OCI-LY3 (cell line): Measurements from ENCODE around the gene RAD51B.

Experiments
- H2AFZ ChIP-seq: fragments of 200-600, 300-600 bp; shearing (Covaris generic); 2 replicates; pipeline ENCODE4 v1.6.0; 2014; ENCODE audit warnings: antibody characterized with exemption, low read depth, low read length
- H3K27ac ChIP-seq: fragments of 200-600, 300-600 bp; sonication (generic); 2 replicates; pipeline ENCODE4 v1.5.1; 2014; ENCODE audit warnings: mild to moderate bottlenecking, low read length, moderate library complexity, mixed read lengths
- H3K27me3 ChIP-seq: fragments of 200-600, 300-600 bp; sonication (generic); 2 replicates; pipeline ENCODE4 v1.6.1; 2014; ENCODE audit warnings: low read depth, low read length, mixed read lengths
- H3K36me3 ChIP-seq: fragments of 200-600, 300-600 bp; sonication (generic); replicated peaks from 2 replicates; pipeline ENCODE3; 2014; ENCODE audit warnings: low read depth, low read length, mixed read lengths
- H3K4me1 ChIP-seq: fragments of 300-600, 200-600 bp; sonication (generic); 2 replicates; pipeline ENCODE4 v1.6.1; 2014; ENCODE audit warnings: low read length, mixed read lengths
- H3K4me2 ChIP-seq: fragments of 200-600, 300-600 bp; sonication (generic); 2 replicates; pipeline ENCODE4 v1.6.1; 2014; ENCODE audit warnings: low read length, mixed read lengths
- H3K4me3 ChIP-seq: fragments of 300-600, 200-600 bp; sonication (generic); 2 replicates; pipeline ENCODE4 v1.5.1; 2014; ENCODE audit warnings: antibody characterized with exemption, mild to moderate bottlenecking, low read length, moderate library complexity
- H3K79me2 ChIP-seq: fragments of 300-600, 200-600 bp; shearing (Covaris generic); 2 replicates; pipeline ENCODE4 v1.6.1; 2014; ENCODE audit warnings: mild to moderate bottlenecking, low read length, mixed read lengths
- H3K9ac ChIP-seq: fragments of 300-600, 200-600 bp; shearing (Covaris generic); 2 replicates; pipeline ENCODE4 v1.6.0; 2014; ENCODE audit warnings: mild to moderate bottlenecking, low read length, moderate library complexity
- H3K9me3 ChIP-seq: fragments of 200-600, 300-600 bp; shearing (Covaris generic); 2 replicates; pipeline ENCODE4 v1.6.1; 2014; ENCODE audit warnings: low read length, mixed read lengths; ENCODE audit not compliant: insufficient read depth
- H4K20me1 ChIP-seq: fragments of 200-600, 300-600 bp; sonication (generic); 2 replicates; pipeline ENCODE4 v1.6.1; 2016; ENCODE audit warnings: low read length, mixed read lengths; ENCODE audit not compliant: insufficient read depth
- EZH2phosphoT487 ChIP-seq: fragments of 200-600 bp; shearing (Covaris generic); IDR thresholded peaks from 2 replicates; pipeline ENCODE4 v1.6.1; 2018; ENCODE audit warnings: antibody characterized with exemption, mixed run types, low read depth
- TF ChIP-seq, protein P1 (sequence below): fragments of 200-600, 300-600 bp; sonication (generic); IDR thresholded peaks from 2 replicates; pipeline ENCODE4 v1.5.1; 2014; ENCODE audit warnings: antibody characterized with exemption, low read length, low read depth

Gene RAD51B

DNA sequence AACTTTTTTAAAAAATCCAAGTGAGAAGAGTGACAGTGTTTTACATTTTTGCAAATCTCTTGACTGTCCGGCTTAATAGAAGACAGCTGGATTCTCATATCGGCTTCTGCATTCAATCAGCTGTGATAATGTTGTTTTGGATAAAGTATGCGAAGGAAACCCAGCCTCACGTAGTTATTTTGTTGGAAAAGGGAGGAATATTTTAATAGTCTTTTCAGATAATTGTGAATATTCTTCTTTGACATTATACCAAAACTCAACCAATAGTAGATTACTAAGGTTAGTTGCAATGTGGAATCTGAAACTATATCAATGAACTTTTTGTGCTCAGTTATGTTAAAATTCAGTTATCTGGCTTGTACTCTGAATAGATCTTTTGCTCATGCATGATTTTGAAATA lies 696.8 kb downstream of the RAD51B start:
- H4K20me1 ChIP-seq, result no peaks in the 10 kb centered on the region
- peaks cover 59% of the 10 kb centered on the region for H3K4me1 ChIP-seq
- H3K9ac ChIP-seq, result no peak overlapping the region
- H3K4me3 ChIP-seq, result no peak overlapping the region
- no peaks in the 10 kb centered on the region for H3K9me3 ChIP-seq
- no peaks in the 10 kb centered on the region for H3K79me2 ChIP-seq
- no peak overlapping the region for H2AFZ ChIP-seq
- H3K4me2 ChIP-seq, result no peak overlapping the region
- H3K27me3 ChIP-seq, result no peaks in the 10 kb centered on the region
- no peaks in the 10 kb centered on the region for H3K36me3 ChIP-seq
- no peak for TF ChIP-seq EZH2phosphoT487
- TF ChIP-seq, protein P1, sequence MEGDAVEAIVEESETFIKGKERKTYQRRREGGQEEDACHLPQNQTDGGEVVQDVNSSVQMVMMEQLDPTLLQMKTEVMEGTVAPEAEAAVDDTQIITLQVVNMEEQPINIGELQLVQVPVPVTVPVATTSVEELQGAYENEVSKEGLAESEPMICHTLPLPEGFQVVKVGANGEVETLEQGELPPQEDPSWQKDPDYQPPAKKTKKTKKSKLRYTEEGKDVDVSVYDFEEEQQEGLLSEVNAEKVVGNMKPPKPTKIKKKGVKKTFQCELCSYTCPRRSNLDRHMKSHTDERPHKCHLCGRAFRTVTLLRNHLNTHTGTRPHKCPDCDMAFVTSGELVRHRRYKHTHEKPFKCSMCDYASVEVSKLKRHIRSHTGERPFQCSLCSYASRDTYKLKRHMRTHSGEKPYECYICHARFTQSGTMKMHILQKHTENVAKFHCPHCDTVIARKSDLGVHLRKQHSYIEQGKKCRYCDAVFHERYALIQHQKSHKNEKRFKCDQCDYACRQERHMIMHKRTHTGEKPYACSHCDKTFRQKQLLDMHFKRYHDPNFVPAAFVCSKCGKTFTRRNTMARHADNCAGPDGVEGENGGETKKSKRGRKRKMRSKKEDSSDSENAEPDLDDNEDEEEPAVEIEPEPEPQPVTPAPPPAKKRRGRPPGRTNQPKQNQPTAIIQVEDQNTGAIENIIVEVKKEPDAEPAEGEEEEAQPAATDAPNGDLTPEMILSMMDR, result no peak
- no peak overlapping the region for H3K27ac ChIP-seq

DNA sequence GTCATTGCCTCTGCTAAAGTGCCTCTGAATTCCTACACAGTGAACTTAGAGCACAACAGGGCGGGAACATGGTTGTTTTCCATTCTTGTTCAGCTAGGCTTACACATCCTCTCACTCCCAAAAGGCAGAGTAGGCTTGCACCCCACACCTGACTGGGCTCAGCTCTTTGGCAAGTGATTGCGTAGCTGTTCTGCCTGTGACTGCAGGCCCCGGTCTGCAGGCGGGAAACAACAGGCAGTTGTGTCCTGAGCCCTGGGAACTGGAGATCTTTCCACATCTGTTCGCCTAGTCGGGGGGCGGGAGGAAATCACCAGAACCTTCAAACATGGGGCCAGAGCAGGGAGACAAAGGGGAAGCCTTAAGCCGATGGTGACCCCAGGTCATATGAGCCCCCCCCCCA lies 698.6 kb downstream of the RAD51B start:
- TF ChIP-seq EZH2phosphoT487, result no peak
- TF ChIP-seq, protein P1, result no peak
- H3K9ac ChIP-seq, result no peak overlapping the region

DNA sequence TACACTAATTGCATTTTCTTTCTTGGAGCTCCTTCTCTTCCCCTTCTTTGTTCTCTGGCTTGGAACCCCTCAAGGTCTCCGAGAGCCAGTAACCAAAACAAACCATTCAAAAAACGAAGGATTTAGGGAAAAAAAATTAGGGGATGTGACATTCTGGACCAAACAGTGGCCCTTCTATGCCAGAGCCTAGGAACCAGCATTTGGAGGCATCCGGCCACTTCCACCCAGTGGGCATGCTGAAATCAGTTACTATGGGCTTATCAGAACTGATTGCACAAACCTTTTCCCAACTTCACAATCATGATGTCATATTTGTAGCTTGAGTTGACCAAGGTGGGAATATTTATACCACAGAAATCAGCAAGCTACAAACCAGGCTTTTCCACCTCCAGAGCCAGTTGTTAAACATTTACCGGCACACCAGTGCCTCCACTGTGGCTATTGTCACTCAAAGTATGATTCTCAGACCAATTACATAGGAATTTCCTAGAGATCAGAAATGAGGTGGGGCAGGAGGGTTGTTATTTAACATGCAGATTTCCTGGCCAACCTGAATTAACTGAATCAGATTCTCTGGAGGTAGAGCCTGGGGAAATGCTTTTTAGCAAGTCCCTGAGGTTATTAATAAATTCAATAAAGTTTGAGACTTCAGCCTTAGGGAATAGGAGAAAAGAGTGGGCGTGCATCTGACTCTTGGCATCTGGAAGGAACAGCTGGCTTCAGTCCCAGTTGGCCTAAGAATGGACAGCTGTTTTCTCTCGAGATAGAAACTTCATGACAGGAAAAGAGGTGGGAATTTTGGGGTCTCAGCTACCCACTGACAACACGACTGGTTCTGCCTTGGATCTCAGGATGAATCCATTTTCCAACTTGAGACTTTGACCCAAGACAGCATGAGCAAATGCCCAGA lies 699.4 kb downstream of the RAD51B start:
- no peaks in the 10 kb centered on the region for H3K27me3 ChIP-seq
- no peaks in the 10 kb centered on the region for H4K20me1 ChIP-seq
- H3K4me1 ChIP-seq, result peaks cover 64% of the 10 kb centered on the region
- H2AFZ ChIP-seq, result no peak overlapping the region
- H3K9ac ChIP-seq, result no peak overlapping the region; the same call in 1 of the 2 replicates
- H3K27ac ChIP-seq, result peak overlapping the region; percentile 45
- peak overlapping the region; percentile 27 for H3K4me3 ChIP-seq
- H3K36me3 ChIP-seq, result no peaks in the 10 kb centered on the region
- H3K9me3 ChIP-seq, result no peaks in the 10 kb centered on the region
- no peaks in the 10 kb centered on the region for H3K79me2 ChIP-seq
- H3K4me2 ChIP-seq, result peak overlapping the region; percentile 48
- TF ChIP-seq, protein P1, result no peak

More for the DNA sequence above, 698.6 kb downstream of the RAD51B start:
- H3K36me3 ChIP-seq, result no peaks in the 10 kb centered on the region
- no peaks in the 10 kb centered on the region for H3K9me3 ChIP-seq
- H3K4me3 ChIP-seq, result no peak overlapping the region
- H3K4me2 ChIP-seq, result no peak overlapping the region
- no peak overlapping the region for H2AFZ ChIP-seq
- H4K20me1 ChIP-seq, result no peaks in the 10 kb centered on the region
- H3K27ac ChIP-seq, result no peak overlapping the region
- H3K79me2 ChIP-seq, result no peaks in the 10 kb centered on the region
- H3K4me1 ChIP-seq, result peaks cover 64% of the 10 kb centered on the region
- H3K27me3 ChIP-seq, result no peaks in the 10 kb centered on the region

DNA sequence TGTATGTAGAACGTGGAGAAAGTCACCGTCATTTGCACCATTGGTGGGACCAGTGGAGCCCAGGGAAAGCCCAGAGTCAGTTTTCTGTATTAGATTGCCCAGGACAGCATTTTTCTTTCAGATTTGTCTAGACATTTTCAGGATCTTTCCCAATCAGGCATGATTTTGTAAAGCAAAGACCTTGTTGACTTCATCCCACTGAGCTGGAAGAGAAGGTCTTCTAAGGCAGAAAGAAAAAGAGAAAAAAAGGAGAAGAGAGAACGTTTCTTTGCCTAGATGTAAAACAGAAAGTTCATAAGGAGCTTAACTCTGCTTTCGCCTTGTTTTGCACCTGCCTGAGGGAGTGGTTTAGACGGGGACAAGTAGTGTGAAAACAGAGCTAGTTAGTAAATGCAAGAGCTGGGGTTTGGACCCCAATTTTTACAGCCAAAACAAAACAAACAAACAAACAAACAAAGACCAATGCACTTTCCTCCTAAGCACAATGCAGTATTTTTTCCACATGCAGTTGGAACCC lies 700.1 kb downstream of the RAD51B start:
- H3K4me1 ChIP-seq, result peaks cover 61% of the 10 kb centered on the region
- H3K79me2 ChIP-seq, result no peaks in the 10 kb centered on the region
- no peak overlapping the region; the same call in 1 of the 2 replicates for H3K9ac ChIP-seq
- H2AFZ ChIP-seq, result peak overlapping the region; percentile 9; the same call in 1 of the 2 replicates
- H3K4me2 ChIP-seq, result peak overlapping the region; percentile 48
- TF ChIP-seq, protein P1, result no peak
- TF ChIP-seq EZH2phosphoT487, result no peak
- peak overlapping the region; percentile 27 for H3K4me3 ChIP-seq
- H3K9me3 ChIP-seq, result no peaks in the 10 kb centered on the region
- peak overlapping the region; percentile 45 for H3K27ac ChIP-seq
- no peaks in the 10 kb centered on the region for H4K20me1 ChIP-seq
- H3K27me3 ChIP-seq, result no peaks in the 10 kb centered on the region
- H3K36me3 ChIP-seq, result no peaks in the 10 kb centered on the region
